Measurements from ENCODE around the gene TRIM62. TPM values are rescaled to one million over a fixed set of nuclear protein-coding genes. Genes with fewer than 3 reads are reported as not detected.

The TRIM62 gene
- total RNA-seq, 4 donors from 2014 or later: 25.8 to 41.4 (median 34.0) TPM

DNA sequence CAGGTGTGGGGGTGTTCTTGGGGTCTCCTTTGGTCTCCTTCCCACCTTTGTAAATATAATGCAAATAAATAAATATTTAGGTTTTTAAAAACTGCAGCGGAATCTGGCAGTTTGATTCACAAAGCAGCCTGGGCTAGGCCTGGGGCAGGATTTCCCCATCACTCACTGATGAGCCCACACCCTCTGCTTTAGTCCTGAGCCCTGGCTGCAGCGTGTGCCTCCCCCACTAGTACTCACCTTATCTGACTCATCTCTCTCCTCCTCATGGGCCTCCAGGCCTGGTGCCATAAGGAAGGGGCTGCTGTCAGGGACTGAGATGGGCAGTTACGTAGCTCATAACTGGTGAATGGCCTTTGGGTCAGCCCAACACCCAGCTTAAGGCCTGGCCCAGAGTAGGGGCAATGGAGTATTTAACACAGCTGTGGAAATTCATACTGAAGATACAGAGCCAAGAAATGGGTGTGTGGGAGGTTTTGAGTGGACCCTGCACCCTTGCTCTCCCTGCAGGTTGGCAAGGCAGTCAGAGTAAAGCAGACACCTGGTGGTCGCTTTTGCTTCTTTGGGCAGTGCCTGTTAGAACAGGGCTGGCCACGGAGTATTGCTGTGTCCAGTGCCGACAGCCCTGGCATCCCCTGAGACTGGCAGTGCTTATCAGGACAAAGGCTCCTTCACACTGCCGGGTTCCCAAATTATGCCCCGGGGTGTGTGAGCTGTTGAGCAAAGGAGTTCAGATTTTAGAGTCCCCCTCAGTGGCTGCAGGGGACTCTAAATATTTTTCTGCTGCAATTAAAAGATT is 61.2 kb downstream of the TRIM62 start:
- no peak for TF ChIP-seq POLR2A (IDR thresholded peaks at IDR 0.05)
- no peak for TF ChIP-seq CTCF (IDR thresholded peaks at IDR 0.05)
- TF ChIP-seq POLR2AphosphoS5 (IDR thresholded peaks at IDR 0.05): no peak
- TF ChIP-seq EP300 (IDR thresholded peaks at IDR 0.05): no peak
- Histone ChIP-seq H3K36me3 (no peaks in the 10 kb centered on the region), H3K9me3 (no peaks in the 10 kb centered on the region), H3K4me3 (no peak overlapping the region), H3K27me3 (no peaks in the 10 kb centered on the region), H3K27ac (no peak overlapping the region), H3K4me1 (peaks cover 17% of the 10 kb centered on the region)
- no peak for DNase-seq (ENCODE audit: low spot score in 2 of 2)
- 71% methylated on average over 8 of the region's 8 CpGs for WGBS

DNA sequence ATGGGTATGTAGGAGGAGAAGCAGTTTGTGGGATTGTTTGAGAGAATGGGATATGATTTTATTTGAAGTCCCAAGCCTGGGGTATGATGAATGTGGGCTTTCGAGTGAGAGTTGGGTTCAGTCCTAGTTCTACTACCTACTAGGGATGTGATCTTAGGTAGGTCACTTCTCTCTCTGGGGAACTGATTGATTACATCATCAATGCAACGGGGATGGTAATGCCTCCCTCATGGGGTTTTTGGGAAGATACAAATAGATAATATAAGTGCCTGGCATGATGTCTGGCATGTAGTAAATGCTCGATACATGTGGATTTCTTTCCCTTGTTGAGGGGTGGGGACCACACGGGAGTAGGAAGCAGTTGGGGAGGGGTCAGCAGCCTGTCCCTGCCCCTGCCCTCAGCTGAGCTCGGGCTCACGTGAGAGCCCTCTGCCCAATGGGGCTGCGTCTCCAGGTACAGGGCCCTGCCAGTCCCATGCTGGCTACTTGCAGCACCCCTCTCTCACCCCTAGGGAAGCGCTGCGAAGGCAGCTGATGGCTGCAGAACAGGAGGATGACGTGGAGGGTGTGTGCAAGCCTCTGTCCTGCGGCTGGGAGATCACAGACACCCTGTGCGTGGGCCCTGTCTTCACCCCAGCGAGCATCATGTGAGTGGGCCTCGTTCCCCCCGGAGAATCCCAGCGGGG is 62.2 kb downstream of the TRIM62 start:
- no peaks in the 10 kb centered on the region for H3K9me3 ChIP-seq
- peaks cover 17% of the 10 kb centered on the region for H3K4me1 ChIP-seq
- H3K36me3 ChIP-seq: no peaks in the 10 kb centered on the region
- H3K27me3 ChIP-seq: no peaks in the 10 kb centered on the region
- 72% methylated on average over 15 of the region's 16 CpGs for whole genome bisulfite sequencing
- H3K4me3 ChIP-seq: no peak overlapping the region
- no peak for DNase-seq (ENCODE audit: low spot score in 2 of 2)
- H3K27ac ChIP-seq: no peak overlapping the region
- TF ChIP-seq POLR2AphosphoS5 (IDR thresholded peaks at IDR 0.05) (no peak), EP300 (IDR thresholded peaks at IDR 0.05) (no peak), CTCF (IDR thresholded peaks at IDR 0.05) (no peak), POLR2A (IDR thresholded peaks at IDR 0.05) (no peak)

GRCh38 chr1:33119050-33119449 is 62.8 kb downstream of the TRIM62 start:
- H3K4me3 ChIP-seq: no peak overlapping the region
- no peak overlapping the region for H3K27ac ChIP-seq
- no peaks in the 10 kb centered on the region for H3K27me3 ChIP-seq
- TF ChIP-seq CTCF (IDR thresholded peaks at IDR 0.05): no peak
- no peak for TF ChIP-seq POLR2AphosphoS5 (IDR thresholded peaks at IDR 0.05)
- TF ChIP-seq EP300 (IDR thresholded peaks at IDR 0.05): no peak
- TF ChIP-seq POLR2A (IDR thresholded peaks at IDR 0.05): no peak
- peaks cover 17% of the 10 kb centered on the region for H3K4me1 ChIP-seq
- WGBS: 91% methylated on average over 2 of the region's 2 CpGs
- no peaks in the 10 kb centered on the region for H3K36me3 ChIP-seq
- DNase-seq (ENCODE audit: low spot score in 2 of 2): no peak
- H3K9me3 ChIP-seq: no peaks in the 10 kb centered on the region

DNA sequence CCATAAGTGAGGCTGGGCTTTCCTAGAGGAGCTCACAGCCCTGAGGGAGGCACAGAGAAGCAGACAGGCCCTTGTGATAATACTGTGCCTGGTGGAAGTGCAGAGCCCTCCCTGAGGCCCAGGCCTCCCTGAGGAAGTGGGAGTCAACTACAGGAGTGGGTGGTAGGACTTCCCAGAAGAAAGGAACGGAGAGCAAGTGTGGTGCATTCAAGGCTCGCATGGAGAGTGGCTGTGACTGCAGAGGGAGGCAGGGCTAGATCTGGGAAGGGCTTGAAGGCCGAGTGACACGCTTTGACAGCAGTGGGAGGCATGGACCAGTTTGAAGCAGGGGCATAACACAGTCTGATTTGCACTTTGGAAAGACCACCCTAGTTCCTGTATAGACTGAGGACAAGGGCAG is 63.6 kb downstream of the TRIM62 start:
- H3K27ac ChIP-seq: no peak overlapping the region
- TF ChIP-seq EP300 (IDR thresholded peaks at IDR 0.05): no peak
- TF ChIP-seq POLR2AphosphoS5 (IDR thresholded peaks at IDR 0.05): no peak
- TF ChIP-seq CTCF (IDR thresholded peaks at IDR 0.05): no peak
- TF ChIP-seq POLR2A (IDR thresholded peaks at IDR 0.05): no peak
- H3K9me3 ChIP-seq: no peaks in the 10 kb centered on the region
- H3K4me1 ChIP-seq: peaks cover 16% of the 10 kb centered on the region
- H3K27me3 ChIP-seq: no peaks in the 10 kb centered on the region
- whole genome bisulfite sequencing: 79% methylated on average over 4 of the region's 4 CpGs
- no peak for DNase-seq (ENCODE audit: low spot score in 2 of 2)
- H3K36me3 ChIP-seq: no peaks in the 10 kb centered on the region
- no peak overlapping the region for H3K4me3 ChIP-seq

GRCh38 chr1:33117440-33118085 is 64.3 kb downstream of the TRIM62 start:
- H3K36me3 ChIP-seq: no peaks in the 10 kb centered on the region
- peaks cover 9% of the 10 kb centered on the region for H3K4me1 ChIP-seq
- no peaks in the 10 kb centered on the region for H3K9me3 ChIP-seq
- no peak for DNase-seq (ENCODE audit: low spot score in 2 of 2)
- H3K4me3 ChIP-seq: no peak overlapping the region
- no peak overlapping the region for H3K27ac ChIP-seq
- TF ChIP-seq EP300 (IDR thresholded peaks at IDR 0.05) (no peak), POLR2AphosphoS5 (IDR thresholded peaks at IDR 0.05) (no peak), POLR2A (IDR thresholded peaks at IDR 0.05) (no peak), CTCF (IDR thresholded peaks at IDR 0.05) (no peak)
- 94% methylated on average over 12 of the region's 13 CpGs for WGBS
- no peaks in the 10 kb centered on the region for H3K27me3 ChIP-seq

Measured in suprapubic skin (tissue), 4 donors.